ENCODE measurements around the gene EXOSC10. TPM values are rescaled to one million over a fixed set of nuclear protein-coding genes. Genes with fewer than 3 reads are reported as not detected.

Gene EXOSC10
- polyA plus RNA-seq, 2 of the 4 experiments (the other 2 are of a cell fraction) = 45.4 to 76.9 TPM

- Histone ChIP-seq H3K27ac (no peak overlapping the region), H3K4me1 (no peaks in the 10 kb centered on the region), H3K4me3 (no peak overlapping the region), H3K9me3 (no peaks in the 10 kb centered on the region), H3K4me2 (no peak overlapping the region)
- 91% methylated on average over 7 of the region's 7 CpGs for WGBS (ENCODE audit: missing lambda C conversion rate)
- ChIA-PET POLR2A (interaction anchor here (1.5 kb wide), 1 partner anchor 10 kb away, joined by 3 read pairs; the partner anchor contains the start of gene EXOSC10), CTCF (interaction anchor here (0.7 to 1.2 kb wide), 2 partner anchors 24 to 617 kb away, joined by 3 read pairs; no protein-coding TSS in a partner anchor)
- ATAC-seq (no peak), DNase-seq (ENCODE audit: low read depth in 1 of 2, low spot score in 1 of 2) (no peak), FAIRE-seq (no peak)
- TF ChIP-seq EP300 (IDR thresholded peaks at IDR 0.05) (no peak), POLR2AphosphoS2 (conservative IDR thresholded peaks at IDR 0.05; ENCODE audit: low read length) (no peak), JUN (IDR thresholded peaks at IDR 0.05) (no peak), RFX5 (IDR thresholded peaks at IDR 0.05) (no peak), MAX (IDR thresholded peaks at IDR 0.05) (no peak), TP53 (CRISPR knock-in tag; IDR thresholded peaks at IDR 0.05) (no peak), RAD21 (conservative IDR thresholded peaks at IDR 0.05 in 1 of 2, IDR thresholded peaks at IDR 0.05 in 1 of 2) (no peak), HMGXB4 (CRISPR knock-in tag; IDR thresholded peaks at IDR 0.05; ENCODE audit: borderline replicate concordance) (no peak), CHD4 (IDR thresholded peaks at IDR 0.05; ENCODE audit: borderline replicate concordance) (no peak), CHD2 (IDR thresholded peaks at IDR 0.05; ENCODE audit: low read length, partially characterized antibody) (no peak), NFE2L2 (conservative IDR thresholded peaks at IDR 0.05; ENCODE audit: low read length) (no peak), RNF2 (IDR thresholded peaks at IDR 0.05; ENCODE audit: borderline replicate concordance, low read depth) (no peak), SREBF2 (IDR thresholded peaks at IDR 0.05) (no peak), ZC3H11A (IDR thresholded peaks at IDR 0.05) (no peak), NR3C1 (IDR thresholded peaks at IDR 0.05) (no peak), HOXA7 (CRISPR knock-in tag; IDR thresholded peaks at IDR 0.05) (no peak), E2F6 (IDR thresholded peaks at IDR 0.05; ENCODE audit: borderline replicate concordance, low read depth) (no peak), PHF8 (IDR thresholded peaks at IDR 0.05; ENCODE audit: borderline replicate concordance, low read depth) (no peak), USF2 (IDR thresholded peaks at IDR 0.05) (no peak), HOXB13 (CRISPR knock-in tag; IDR thresholded peaks at IDR 0.05; ENCODE audit: low read depth) (no peak)
These were observed 9.5 kb upstream of the EXOSC10 start for GRCh38 chr1:11109047-11109760.

- ATAC-seq (no peak), DNase-seq (ENCODE audit: low read depth in 1 of 2, low spot score in 1 of 2) (no peak), FAIRE-seq (no peak)
- no peaks in the 10 kb centered on the region for H3K9me3 ChIP-seq
- CTCF ChIA-PET = no interaction called here
- POLR2A ChIA-PET = no interaction called here
- H3K4me2 ChIP-seq = no peak overlapping the region
- no peak overlapping the region for H3K27ac ChIP-seq
- no peaks in the 10 kb centered on the region for H3K4me1 ChIP-seq
- 97% methylated on average over 5 of the region's 5 CpGs for WGBS (ENCODE audit: missing lambda C conversion rate)
- no peak overlapping the region for H3K4me3 ChIP-seq
- TF ChIP-seq MAX (IDR thresholded peaks at IDR 0.05) (no peak), E2F6 (IDR thresholded peaks at IDR 0.05; ENCODE audit: borderline replicate concordance, low read depth) (no peak), RAD21 (conservative IDR thresholded peaks at IDR 0.05 in 1 of 2, IDR thresholded peaks at IDR 0.05 in 1 of 2) (no peak), HOXA7 (CRISPR knock-in tag; IDR thresholded peaks at IDR 0.05) (no peak), CTCF (IDR thresholded peaks at IDR 0.05) (no peak), KDM1A (IDR thresholded peaks at IDR 0.05; ENCODE audit: low read depth) (no peak), KDM5A (IDR thresholded peaks at IDR 0.05) (no peak), ZFP36 (IDR thresholded peaks at IDR 0.05; ENCODE audit: borderline replicate concordance, partially characterized antibody) (no peak), CHD4 (IDR thresholded peaks at IDR 0.05; ENCODE audit: borderline replicate concordance) (no peak), ZC3H11A (IDR thresholded peaks at IDR 0.05) (no peak), PHF8 (IDR thresholded peaks at IDR 0.05; ENCODE audit: borderline replicate concordance, low read depth) (no peak), HMGXB4 (CRISPR knock-in tag; IDR thresholded peaks at IDR 0.05; ENCODE audit: borderline replicate concordance) (no peak), CHD2 (IDR thresholded peaks at IDR 0.05; ENCODE audit: low read length, partially characterized antibody) (no peak)
These were observed 7.9 kb upstream of the EXOSC10 start for GRCh38 chr1:11107599-11107998.

Data from A549 (cell line).